Neuron (in vitro differentiated cells): Measurements from ENCODE around the gene GFPT1.

Experiments used
- H2AFZ ChIP-seq: one replicate; pipeline ENCODE4 v1.6.1; 2013; ENCODE audit warnings: low read depth, mild to moderate bottlenecking, inconsistent platforms, low read length, moderate library complexity
- H3K27me3 ChIP-seq: one replicate; pipeline ENCODE4 v1.6.1; 2013; ENCODE audit warnings: low read length; ENCODE audit not compliant: insufficient read depth
- H3K36me3 ChIP-seq: one replicate; pipeline ENCODE4 v1.6.1; 2013; ENCODE audit warnings: low read length; ENCODE audit not compliant: insufficient read depth
- H3K4me1 ChIP-seq: one replicate; pipeline ENCODE4 v1.6.1; 2013; ENCODE audit warnings: low read length; ENCODE audit not compliant: insufficient read depth
- H3K4me3 ChIP-seq: 2 replicates; pipeline ENCODE4 v1.5.1; 2013; ENCODE audit warnings: mild to moderate bottlenecking, low read length, moderate library complexity
- H3K9me3 ChIP-seq: one replicate; pipeline ENCODE4 v1.6.1; 2013; ENCODE audit warnings: low read length

The GFPT1 gene

DNA sequence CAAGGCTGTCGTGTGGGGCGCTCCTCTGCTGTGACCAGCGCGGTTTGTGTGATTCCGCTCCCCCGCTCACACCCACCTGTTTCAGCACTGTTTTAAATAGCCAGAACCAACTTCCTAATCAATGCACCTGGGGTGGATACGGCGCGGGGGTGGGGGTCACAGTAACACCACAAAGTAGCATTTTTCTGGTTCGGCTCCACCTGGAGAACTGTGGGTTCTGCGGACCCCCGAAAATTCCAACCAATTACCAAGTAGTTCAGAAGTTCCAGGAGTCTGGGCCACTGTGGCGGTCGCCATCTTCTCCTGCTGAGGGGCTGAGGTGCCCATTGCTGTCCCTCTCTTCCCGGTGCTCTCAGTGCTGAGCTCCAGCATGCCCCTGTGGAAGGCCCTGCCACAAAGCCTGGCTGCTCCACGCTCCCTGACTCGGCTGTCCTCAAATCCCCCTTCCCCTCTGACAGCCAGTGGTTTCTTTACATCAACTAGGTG is 79.4 kb downstream of the GFPT1 start:
- H3K36me3 ChIP-seq: no peaks in the 10 kb centered on the region
- H2AFZ ChIP-seq: no peak overlapping the region
- H3K9me3 ChIP-seq: peaks cover 5% of the 10 kb centered on the region
- H3K4me1 ChIP-seq: peaks cover 9% of the 10 kb centered on the region
- no peak overlapping the region for H3K4me3 ChIP-seq
- H3K27me3 ChIP-seq: peaks cover 22% of the 10 kb centered on the region

DNA sequence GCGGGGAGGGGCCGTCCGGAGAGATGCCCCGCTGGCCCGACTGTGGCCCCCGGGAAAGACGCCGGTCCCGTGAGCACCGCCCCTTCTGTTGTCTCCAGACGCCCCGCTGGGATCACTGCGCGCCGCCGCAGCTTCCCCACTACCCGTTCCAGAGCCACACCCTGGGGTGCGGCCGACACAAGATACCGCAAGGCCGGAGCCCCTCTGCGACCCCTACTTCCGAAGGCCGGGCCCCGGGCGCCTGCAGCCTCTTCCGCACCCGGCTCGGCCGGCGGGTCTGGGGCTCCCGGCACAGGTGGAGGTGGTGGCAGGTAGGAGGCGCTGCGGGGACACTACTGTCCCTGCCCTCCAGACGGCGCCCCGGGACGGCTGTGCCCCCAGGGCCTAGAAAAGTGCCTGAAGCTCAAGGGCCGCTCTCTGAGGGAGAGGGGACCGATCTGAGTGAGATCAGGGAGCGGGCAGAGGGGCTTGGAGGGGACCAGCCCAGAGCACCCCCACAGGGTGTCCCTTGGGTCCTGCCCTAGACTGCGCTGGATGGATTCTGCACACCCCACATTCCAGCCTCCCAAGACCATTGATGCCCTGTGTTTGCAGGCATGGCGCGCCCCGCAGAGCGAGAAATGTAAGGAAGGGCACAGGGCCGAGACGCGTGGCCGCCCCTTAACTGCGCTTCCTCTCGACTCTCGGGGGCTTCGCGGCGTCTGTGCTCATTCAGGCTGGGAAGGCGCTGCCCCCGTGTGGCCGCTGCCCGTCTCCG is 80.0 kb downstream of the GFPT1 start:
- H3K27me3 ChIP-seq: peaks cover 22% of the 10 kb centered on the region
- H3K4me3 ChIP-seq: peak overlapping the region; percentile 33
- H2AFZ ChIP-seq: peak overlapping the region; percentile 54
- H3K36me3 ChIP-seq: no peaks in the 10 kb centered on the region
- H3K4me1 ChIP-seq: peaks cover 9% of the 10 kb centered on the region
- peaks cover 5% of the 10 kb centered on the region for H3K9me3 ChIP-seq

GRCh38 chr2:69306393-69306821 is 80.6 kb downstream of the GFPT1 start:
- peak overlapping the region; percentile 33 for H3K4me3 ChIP-seq
- peaks cover 22% of the 10 kb centered on the region for H3K27me3 ChIP-seq
- H2AFZ ChIP-seq: peak overlapping the region; percentile 54
- H3K9me3 ChIP-seq: peaks cover 5% of the 10 kb centered on the region
- H3K36me3 ChIP-seq: no peaks in the 10 kb centered on the region
- H3K4me1 ChIP-seq: peaks cover 9% of the 10 kb centered on the region

- Histone ChIP-seq H3K9me3 (peaks cover 5% of the 10 kb centered on the region), H3K36me3 (no peaks in the 10 kb centered on the region), H2AFZ (peak overlapping the region; percentile 54), H3K27me3 (peaks cover 22% of the 10 kb centered on the region), H3K4me3 (peak overlapping the region; percentile 33), H3K4me1 (peaks cover 9% of the 10 kb centered on the region)
Measured at GRCh38 chr2:69305712-69306392, 81.2 kb downstream of the GFPT1 start.

- peaks cover 9% of the 10 kb centered on the region for H3K4me1 ChIP-seq
- H3K36me3 ChIP-seq: no peaks in the 10 kb centered on the region
- peaks cover 22% of the 10 kb centered on the region for H3K27me3 ChIP-seq
- peaks cover 5% of the 10 kb centered on the region for H3K9me3 ChIP-seq
- no peak overlapping the region for H3K4me3 ChIP-seq
- H2AFZ ChIP-seq: no peak overlapping the region
Measured at GRCh38 chr2:69305166-69305565, 81.9 kb downstream of the GFPT1 start.

- Histone ChIP-seq H3K4me1 (peaks cover 6% of the 10 kb centered on the region), H3K9me3 (peaks cover 5% of the 10 kb centered on the region), H2AFZ (no peak overlapping the region), H3K36me3 (no peaks in the 10 kb centered on the region), H3K27me3 (peaks cover 22% of the 10 kb centered on the region), H3K4me3 (no peak overlapping the region)
Measured at GRCh38 chr2:69304656-69305055, 82.4 kb downstream of the GFPT1 start.

DNA sequence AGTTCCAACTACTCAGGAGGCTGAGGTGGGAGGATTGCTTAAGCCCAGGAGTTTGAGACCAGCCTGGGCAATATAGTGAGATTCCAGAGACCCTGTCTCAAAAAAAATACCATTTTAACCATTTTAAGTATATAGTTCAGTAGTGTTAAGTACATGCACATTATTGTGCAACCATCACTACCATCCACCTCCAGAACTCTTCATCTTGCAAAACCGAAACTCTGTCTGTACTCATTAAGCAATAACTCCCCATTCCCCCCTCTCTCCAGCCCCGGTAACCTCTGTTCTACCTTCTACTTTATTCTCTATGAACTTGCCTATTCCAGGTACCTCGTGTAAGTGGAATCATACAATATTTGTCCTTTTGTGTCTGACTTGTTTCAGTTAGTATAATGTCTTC is 86.4 kb downstream of the GFPT1 start:
- no peak overlapping the region for H2AFZ ChIP-seq
- no peak overlapping the region for H3K4me3 ChIP-seq
- no peaks in the 10 kb centered on the region for H3K36me3 ChIP-seq
- H3K9me3 ChIP-seq: peaks cover 5% of the 10 kb centered on the region
- H3K27me3 ChIP-seq: peaks cover 10% of the 10 kb centered on the region
- H3K4me1 ChIP-seq: no peaks in the 10 kb centered on the region

DNA sequence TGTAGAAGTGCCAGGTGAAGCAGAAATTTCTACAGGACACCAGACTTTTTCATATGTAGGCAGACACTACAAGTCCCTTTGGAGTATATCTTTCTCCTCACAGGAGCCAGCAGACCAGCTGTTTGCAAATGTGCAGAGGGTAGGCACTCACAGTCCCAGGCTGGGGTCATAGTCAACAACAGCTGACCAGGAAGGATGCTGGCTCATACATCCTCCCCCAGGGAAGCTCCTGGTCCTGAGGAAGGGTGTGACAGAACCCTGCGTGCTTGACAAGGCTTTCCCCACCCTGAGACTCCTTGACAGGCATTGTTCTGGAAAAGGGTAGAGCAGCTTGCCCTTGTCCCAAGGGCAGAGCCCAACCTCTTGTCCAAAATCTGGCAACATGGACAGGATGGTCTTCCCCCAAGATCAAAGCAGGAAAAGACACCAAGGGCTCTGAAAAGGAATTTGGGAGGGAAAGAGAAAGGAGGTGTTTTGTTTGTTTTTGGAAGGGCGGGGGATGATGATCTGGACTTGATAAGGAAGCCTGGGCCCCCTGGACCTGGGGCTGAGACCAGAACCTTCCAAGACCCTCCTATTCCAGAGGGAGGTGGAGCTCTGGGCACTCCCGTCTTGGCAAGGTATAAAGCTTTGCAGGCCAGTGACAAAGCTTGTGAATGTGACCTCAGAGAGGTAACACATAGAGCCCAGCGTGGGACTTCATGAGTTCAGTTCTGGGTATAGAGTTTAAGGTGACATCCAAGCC is 87.1 kb downstream of the GFPT1 start:
- Histone ChIP-seq H2AFZ (no peak overlapping the region), H3K27me3 (peaks cover 5% of the 10 kb centered on the region), H3K36me3 (no peaks in the 10 kb centered on the region), H3K4me3 (no peak overlapping the region), H3K4me1 (no peaks in the 10 kb centered on the region), H3K9me3 (peaks cover 5% of the 10 kb centered on the region)

DNA sequence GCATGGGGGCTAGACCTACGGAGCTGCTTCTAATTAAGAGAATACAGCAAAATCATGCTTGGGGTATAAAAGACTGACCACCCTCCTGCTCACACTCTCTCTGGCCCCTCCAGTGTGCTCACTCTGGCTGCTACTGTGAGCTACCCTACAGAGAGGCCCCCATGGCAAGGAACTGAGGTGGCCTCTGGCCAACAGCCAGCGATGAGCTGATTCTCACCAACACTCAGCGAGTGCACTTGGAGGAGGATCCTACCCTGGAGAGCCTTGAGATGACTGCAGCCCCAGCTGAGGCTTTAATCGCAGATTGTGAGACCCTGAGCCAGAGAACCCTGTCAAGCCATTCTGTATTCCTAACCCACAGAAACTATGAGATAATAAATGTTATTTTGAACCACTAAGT is 88.2 kb downstream of the GFPT1 start:
- H3K4me3 ChIP-seq: no peak overlapping the region
- no peak overlapping the region for H2AFZ ChIP-seq

DNA sequence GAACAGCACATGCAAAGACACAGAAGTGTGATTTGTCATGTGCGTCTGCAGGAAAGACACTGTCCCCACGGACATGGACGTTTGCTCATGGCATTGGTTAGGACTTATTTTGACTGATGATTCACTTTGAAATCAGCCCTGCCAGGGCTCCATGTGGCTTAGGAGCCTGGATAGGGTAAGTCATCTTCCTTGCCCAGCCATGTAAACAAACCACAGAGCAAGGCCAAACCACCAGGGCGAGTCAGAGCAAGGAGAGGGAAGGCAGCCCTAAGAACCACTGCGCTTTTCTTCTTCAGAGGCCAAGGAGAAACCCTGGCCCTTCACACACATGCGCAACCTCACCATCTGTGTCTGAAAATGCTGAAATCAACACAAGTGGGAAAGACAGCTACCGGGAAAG is 88.8 kb downstream of the GFPT1 start:
- no peaks in the 10 kb centered on the region for H3K27me3 ChIP-seq
- no peaks in the 10 kb centered on the region for H3K9me3 ChIP-seq
- no peaks in the 10 kb centered on the region for H3K4me1 ChIP-seq
- H3K4me3 ChIP-seq: no peak overlapping the region
- no peak overlapping the region for H2AFZ ChIP-seq
- no peaks in the 10 kb centered on the region for H3K36me3 ChIP-seq

More for the DNA sequence above, 88.2 kb downstream of the GFPT1 start:
- Histone ChIP-seq H3K36me3 (no peaks in the 10 kb centered on the region), H3K4me1 (no peaks in the 10 kb centered on the region), H3K9me3 (peaks cover 1% of the 10 kb centered on the region), H3K27me3 (no peaks in the 10 kb centered on the region)

GRCh38 chr2:69297216-69297615 is 89.8 kb downstream of the GFPT1 start:
- no peak overlapping the region for H3K4me3 ChIP-seq
- no peak overlapping the region for H2AFZ ChIP-seq
- H3K27me3 ChIP-seq: no peaks in the 10 kb centered on the region
- no peaks in the 10 kb centered on the region for H3K36me3 ChIP-seq
- H3K9me3 ChIP-seq: no peaks in the 10 kb centered on the region
- no peaks in the 10 kb centered on the region for H3K4me1 ChIP-seq

- Histone ChIP-seq H3K36me3 (no peaks in the 10 kb centered on the region), H2AFZ (no peak overlapping the region), H3K27me3 (no peaks in the 10 kb centered on the region), H3K4me1 (no peaks in the 10 kb centered on the region), H3K9me3 (no peaks in the 10 kb centered on the region), H3K4me3 (no peak overlapping the region)
Measured at GRCh38 chr2:69296421-69296820, 90.6 kb downstream of the GFPT1 start.

GRCh38 chr2:69292256-69292655 is 94.8 kb downstream of the GFPT1 start:
- Histone ChIP-seq H2AFZ (no peak overlapping the region), H3K9me3 (no peaks in the 10 kb centered on the region), H3K4me3 (no peak overlapping the region), H3K27me3 (no peaks in the 10 kb centered on the region), H3K36me3 (no peaks in the 10 kb centered on the region), H3K4me1 (no peaks in the 10 kb centered on the region)
